NCI-H2171 treated with DMSO at 0.1 percent for 48 hours (cell line): ENCODE measurements around the gene SGSM2.

ENCODE experiments used
- DNase-seq: peaks from one replicate; lab custom pipeline; 2025; lab: John Stamatoyannopoulos, UW

The SGSM2 gene

DNA sequence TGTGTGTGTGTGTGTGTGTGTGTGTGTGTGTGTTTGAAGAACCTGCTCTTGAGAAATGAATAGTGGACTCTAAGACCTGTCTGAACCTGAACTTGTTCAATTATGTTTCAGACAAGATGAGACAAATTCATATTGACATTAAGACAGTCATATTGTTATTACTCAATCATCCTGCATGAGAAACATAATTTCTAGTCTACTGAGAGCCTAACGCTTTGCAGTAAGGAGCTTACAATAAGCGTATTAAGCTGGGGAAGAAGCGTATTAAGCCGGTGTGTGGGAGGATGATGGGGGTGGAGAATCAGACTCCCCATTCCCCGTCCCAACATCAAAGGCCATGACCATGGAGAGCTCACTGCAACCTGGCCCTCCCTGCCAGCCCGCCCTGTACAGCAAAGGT is 86.0 kb downstream of the SGSM2 start:
- no peak for DNase-seq

DNA sequence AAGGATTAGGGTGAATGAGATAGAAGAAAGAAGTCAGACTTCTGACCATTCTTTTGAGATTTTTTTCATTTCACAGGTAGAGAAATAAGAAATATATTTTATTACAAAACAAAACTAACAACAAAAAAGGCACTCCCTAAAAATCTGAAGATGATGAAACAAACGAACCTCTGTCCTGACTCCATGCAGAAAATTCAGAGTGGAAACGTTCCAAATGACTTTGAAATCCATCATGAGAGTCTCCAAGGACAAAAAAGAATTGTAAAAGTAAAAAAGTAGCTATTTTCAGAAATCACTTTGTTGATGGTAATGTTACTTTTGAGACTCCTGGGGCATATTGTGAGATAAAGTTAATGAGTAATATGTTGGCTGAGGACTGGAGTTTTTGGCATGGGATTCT is 89.9 kb downstream of the SGSM2 start:
- no peak for DNase-seq

- no peak for DNase-seq
Observed at GRCh38 chr17:2427910-2428309, 90.6 kb downstream of the SGSM2 start.
